HG03457 (cell line): Measurements from ENCODE around the gene LAMA5.

Experiments
- ATAC-seq: cut with Tn5 transposase; IDR thresholded peaks from one replicate; pipeline ENCODE4 v1.9.1; 2021; ENCODE audit warnings: moderate number of reproducible peaks; ENCODE audit not compliant: unreplicated experiment

LAMA5 gene, protein sequence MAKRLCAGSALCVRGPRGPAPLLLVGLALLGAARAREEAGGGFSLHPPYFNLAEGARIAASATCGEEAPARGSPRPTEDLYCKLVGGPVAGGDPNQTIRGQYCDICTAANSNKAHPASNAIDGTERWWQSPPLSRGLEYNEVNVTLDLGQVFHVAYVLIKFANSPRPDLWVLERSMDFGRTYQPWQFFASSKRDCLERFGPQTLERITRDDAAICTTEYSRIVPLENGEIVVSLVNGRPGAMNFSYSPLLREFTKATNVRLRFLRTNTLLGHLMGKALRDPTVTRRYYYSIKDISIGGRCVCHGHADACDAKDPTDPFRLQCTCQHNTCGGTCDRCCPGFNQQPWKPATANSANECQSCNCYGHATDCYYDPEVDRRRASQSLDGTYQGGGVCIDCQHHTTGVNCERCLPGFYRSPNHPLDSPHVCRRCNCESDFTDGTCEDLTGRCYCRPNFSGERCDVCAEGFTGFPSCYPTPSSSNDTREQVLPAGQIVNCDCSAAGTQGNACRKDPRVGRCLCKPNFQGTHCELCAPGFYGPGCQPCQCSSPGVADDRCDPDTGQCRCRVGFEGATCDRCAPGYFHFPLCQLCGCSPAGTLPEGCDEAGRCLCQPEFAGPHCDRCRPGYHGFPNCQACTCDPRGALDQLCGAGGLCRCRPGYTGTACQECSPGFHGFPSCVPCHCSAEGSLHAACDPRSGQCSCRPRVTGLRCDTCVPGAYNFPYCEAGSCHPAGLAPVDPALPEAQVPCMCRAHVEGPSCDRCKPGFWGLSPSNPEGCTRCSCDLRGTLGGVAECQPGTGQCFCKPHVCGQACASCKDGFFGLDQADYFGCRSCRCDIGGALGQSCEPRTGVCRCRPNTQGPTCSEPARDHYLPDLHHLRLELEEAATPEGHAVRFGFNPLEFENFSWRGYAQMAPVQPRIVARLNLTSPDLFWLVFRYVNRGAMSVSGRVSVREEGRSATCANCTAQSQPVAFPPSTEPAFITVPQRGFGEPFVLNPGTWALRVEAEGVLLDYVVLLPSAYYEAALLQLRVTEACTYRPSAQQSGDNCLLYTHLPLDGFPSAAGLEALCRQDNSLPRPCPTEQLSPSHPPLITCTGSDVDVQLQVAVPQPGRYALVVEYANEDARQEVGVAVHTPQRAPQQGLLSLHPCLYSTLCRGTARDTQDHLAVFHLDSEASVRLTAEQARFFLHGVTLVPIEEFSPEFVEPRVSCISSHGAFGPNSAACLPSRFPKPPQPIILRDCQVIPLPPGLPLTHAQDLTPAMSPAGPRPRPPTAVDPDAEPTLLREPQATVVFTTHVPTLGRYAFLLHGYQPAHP (N-terminal part only)

DNA sequence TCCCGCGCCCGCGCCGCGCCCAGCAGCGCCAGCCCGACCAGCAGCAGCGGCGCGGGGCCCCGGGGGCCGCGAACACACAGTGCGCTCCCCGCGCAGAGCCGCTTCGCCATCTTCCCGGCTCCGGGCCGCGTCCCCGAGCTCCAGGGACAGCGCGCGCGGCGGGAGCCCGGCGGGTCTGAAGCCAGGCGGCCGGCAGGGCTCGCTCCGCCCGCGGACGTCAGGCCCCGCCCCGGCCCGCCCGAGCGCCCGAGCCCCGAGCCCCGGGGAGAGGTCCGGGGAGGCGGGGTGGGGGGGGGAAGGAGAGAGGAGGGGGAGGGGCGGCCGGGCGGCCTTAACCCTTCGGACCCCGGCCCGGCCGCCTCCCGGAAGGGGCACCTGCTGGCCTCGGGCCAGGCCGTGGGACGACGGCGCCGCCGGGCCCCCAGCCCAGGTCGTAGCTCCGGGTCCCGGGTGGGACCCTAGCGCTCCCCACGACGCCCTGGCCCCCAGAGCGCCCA, at the start of gene LAMA5:
TSS of gene LAMA5 (minus strand) at position 177 of the 497 bp plus-strand sequence. CDS start at position 110, 67 bp downstream.
- ATAC-seq = no peak

DNA sequence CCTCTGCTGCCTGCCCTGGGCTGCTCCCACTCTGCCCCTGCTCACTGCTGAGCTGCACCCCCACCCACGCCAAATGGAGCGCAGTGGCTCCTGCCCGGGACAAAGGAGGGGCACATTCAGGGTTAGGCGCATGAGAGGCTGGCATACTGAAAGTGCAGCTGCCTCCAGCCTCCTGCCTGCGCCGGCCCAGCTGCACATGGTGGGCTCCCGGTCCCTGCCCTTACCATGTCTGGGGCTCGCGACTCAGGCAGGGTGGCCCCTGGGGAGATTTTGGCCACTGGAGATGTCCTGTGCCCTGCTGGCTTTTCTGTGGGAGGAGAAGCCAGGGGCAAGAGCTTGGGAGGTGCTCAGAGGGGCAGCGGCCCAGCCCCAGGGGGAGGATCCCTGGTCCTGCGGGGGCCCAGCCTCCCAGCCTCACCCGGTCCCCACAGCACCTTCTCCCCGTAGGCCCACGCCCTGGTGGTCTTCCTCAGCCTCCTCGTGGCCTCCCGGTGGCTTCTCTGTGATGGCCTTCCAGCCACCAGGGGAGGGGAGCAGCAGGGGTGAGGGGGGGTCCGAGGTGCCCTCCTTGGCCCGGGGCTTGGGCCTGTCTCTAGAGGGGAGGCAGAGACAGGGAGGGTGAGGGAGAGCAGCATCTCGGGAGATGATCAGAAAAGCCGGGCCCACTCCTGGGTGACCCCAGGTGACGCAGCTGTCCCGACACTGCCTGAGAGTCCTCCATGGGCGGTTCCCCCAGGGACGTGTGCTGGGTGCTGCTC, 48.4 kb upstream of the LAMA5 start:
- ATAC-seq = no peak

DNA sequence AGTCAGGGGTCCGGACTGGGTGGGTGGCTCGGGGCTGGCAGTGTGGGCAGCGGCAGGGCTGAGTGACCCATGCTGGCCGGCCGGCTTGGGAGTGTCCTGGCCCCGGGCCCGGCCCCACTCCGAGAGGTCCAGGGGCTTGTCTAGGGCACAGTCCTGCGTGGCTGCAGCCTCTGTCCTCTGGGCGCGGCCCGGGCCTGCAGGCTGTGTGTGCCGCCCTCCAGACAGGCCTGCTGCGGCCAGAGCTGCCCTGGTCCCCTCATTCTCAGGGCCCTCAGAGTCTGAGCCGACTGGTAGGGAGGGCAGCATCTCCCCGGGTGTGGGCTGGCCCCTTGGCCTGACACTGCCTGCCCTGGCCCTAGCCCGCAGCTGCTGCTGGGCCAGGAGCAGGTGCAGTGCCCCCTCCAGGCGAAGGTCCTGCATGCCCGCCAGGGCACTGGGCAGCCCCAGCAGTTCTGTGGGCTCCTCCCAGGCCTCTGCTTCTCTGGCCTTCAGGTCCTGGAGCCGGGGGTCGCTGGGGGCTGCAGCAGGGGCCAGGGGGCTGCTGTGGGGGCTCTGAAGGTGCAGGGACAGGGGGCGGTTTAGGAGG, 46.9 kb upstream of the LAMA5 start:
- ATAC-seq = no peak

DNA sequence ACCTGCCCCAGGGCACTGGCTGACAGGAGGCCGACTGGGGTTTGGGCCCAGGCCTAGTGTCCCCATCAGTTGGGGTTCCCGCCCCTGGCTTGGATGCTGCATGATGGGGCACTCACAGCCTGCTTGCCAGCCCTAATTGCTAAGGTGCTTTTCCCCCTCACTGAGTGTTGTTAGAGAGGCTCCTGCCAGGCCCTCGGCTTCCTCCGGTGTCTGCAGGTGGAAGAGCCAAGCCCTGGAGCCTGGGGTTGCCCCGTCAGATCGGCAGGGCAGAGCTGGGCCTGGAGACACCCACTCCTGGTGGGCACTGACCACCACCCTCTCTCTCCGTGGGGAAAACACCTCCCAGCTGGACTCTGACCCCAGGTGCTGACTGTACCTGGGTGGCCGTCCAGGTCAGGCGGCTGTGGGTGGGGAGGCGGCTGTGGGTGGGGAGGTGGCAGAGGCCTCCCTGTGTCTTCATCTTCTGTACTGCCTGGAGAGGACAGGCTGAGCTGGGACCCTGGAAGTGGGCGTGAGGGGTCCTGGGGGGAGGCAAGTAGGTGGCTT, 46.0 kb upstream of the LAMA5 start:
- ATAC-seq = no peak

DNA sequence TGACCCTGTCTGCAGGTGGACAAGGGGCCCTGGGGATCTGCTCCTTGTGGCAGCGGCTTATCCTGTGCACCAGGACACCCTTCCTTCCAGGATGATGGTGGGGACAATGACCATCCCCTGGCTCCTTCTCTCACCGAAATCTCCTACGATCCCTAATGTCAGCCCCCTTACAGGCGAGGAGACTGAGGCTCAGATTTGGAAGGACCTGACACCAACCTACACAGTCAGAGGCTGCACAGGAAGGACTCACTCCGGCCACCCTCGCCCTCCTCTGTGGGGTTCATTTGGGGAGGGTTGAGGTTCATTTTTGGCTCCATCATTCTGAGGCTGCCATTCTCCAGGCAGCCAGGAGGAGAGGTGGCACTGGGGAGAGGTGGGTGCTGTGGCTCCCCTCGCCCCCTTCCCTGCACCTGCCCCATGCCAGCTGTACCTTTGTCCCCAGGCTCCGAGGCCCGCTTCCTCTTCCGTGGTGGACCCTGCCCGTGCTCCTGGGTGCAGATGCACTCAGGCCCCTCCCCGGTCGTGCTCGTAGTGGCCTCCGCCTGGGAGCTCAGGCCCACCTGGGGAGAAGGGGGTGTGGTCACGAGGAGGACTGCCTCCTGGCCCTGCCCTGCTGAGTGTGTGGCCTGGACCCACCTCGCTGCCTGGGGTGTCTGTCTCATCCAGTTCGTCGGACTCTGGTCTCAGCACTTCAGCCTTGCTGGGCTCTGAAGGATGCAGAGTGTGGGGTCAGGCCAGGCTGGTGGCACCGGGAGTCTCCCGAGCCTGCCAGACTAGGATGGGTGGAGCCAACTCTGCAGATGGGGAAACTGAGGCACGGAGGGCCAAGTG, 45.3 kb upstream of the LAMA5 start:
- ATAC-seq = no peak

DNA sequence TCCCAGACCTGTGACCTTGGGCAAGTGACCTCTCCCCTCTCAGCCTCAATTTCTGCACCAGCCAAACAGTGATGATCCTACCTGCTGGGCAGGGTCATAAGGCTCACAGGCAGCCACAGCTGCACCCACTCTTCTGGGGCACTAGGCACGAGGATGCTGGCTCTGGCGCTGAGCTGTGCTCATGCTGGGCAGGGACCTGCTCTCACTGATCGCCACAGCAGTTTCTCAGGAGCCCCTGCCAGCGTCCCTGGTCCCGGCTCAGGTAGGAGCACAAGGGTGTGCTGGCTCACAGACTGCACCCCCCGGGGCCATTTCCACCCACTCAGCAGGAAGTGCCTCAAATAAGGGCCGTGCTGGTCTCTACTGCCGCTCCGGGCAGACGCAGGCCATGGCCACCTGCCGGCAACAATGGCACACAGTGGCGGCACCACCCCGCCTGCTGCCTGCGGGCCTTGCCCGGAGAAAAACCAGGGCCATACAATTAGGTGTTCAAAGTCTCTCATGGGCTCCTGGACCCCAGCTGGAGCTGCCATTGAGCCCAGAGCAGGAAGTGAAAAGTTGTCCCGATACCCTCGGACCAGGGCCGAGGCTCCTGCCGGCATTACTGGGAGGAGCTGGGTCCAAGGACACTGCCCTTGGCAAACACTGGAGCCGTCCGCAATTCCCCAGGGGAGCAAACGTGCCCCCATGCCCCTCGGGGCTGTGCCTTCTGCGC, 44.5 kb upstream of the LAMA5 start:
- ATAC-seq = no peak

DNA sequence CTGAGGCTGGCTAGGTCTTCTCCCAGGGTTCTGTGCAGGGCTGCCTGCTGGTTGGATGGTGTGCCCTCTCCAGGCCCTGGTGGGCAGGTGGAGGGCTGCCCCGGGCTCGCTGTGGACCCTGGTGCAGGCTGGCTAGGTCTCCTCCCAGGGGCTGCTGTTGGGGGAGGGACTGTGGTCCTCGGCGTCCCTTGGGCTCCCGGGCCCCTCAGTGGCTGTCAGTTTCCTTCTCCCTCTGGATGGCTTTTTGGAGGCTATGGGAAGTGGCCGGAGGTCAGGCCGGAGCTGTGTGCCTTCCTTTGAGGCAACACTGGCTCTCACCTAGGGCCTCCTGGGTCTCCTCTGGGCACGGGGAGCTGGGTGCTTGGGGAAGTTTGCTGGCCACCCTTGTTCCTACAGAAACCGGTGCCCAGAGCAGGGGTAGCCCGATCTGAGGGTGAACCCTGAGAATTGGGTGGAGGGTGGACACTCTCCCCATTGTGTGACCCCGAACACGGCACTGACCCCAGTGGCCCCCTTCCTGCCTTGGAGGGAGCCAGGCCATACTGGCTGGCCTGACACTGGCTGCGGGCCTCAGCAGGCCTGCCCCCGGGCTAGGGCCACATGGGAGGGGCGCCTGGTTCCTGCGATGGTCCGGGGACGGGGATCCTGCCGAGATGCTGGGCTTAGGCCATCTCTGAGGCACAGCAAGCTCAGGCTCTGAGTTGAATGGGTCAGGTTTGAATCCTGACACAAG, 43.8 kb upstream of the LAMA5 start:
- ATAC-seq = no peak

DNA sequence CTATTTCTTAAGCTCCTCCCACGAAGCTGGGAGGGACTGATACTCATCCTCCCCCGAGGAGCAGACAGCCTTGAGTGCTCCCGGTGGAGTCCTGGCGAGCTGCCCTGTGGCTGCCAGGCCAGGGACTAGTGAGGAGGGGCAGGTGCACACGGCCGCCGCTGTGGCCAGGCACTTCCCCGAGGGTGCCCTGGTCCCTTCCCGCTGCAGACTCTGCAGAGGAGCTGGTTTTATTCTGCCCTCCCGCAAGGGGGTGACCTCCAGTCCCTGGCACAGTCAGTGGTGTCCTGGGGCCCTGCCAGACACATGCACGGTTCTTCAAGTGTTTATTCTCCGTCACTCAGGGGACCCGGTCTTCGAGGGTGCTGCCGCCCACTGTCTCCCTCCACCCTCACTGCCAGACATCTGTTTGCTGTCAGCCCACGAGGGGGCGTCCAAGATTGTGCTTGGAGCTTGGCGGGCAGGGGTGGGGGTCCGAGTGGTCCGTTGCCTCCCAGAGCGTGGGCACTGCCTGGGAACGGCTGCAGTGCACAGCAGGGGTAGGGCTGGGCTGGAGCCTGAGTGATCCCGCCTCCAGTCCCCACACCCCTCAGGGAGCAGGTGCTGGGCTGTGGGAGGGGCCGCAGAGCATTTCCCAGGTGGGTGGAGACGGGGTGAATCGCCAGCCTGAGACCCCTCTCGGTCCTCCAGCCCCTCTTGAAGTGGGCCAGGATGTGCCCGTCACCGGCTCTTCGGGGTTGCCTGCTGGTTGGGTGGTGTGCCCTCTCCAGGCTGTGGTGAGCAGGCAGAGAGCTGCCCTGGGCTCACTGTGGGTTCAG, 43.0 kb upstream of the LAMA5 start:
- no peak for ATAC-seq

DNA sequence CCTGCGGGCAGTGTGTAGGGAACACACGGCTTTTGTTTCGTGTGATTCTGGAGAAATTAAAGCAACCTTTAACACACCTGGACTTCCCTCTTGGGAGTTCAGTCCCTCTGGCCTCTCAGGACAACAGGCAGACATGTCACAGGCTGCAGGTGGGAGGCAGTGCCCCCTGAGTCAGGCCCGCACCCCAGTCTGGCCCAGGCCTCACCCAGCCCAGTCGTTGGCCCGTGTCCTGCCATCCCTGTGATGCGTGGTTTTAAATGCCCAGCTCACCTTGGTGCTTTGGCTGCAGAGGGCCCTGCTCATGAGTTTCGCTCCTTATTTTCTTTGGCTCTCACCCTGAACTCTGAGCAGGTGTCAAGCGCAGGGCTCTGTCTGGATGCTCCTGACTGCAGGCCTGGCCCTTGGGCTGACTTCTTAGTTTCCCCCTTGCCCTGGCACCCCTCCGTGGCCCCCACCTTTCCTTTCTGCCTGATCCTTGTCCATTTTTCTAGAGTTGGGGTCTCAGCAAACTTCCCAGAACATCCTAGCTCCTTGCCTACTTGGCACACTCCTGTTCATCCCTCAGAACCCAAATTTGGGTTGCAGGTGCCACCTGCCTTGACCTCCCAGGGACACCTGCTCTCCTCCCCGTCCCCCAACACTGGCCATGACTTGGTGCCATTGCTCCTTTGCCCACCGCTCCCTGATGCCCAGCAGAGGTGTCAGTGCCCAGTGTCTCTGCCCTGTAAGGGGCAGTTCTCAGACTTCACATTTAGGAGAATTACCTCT, 42.2 kb upstream of the LAMA5 start:
- no peak for ATAC-seq

DNA sequence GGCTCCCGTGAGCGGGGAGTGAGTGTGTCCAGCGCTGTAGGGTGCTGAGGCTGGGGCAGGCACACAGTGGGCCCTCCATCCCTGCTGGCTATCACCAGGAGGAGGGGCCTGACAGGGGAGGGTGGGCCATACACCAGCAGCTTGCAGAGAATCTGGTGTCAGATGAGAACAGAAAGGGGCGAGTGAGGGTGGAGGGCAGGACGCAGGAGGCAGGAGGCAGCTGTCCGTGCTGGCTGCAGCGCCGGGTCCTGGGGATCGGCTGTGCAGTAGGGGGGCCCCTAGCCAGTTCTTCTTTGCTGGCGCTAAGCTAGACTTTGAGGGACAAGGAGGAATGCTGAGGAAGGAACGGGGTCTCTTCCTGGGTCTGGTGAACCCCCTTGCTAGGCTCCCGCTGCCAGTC, 41.5 kb upstream of the LAMA5 start:
- no peak for ATAC-seq

DNA sequence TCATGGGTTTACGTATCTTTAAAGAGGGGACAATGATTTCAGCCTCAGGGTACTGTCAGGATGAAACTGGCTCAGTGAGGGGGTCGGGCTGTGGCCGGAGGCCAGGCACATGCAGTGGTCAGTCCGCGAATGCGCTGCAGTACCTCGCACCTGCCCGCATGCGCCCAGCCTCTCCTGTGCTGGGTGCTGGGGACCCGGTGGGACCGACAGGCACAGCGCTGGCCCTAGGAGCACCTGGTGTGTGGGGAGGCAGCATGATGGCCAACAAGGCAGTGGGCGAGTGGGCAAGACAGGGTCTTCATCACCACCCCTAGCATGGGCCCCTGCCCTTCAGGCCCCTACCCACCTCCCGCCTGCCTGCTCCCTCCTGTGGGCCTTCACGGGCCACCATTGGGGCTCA, 40.9 kb upstream of the LAMA5 start:
- no peak for ATAC-seq

DNA sequence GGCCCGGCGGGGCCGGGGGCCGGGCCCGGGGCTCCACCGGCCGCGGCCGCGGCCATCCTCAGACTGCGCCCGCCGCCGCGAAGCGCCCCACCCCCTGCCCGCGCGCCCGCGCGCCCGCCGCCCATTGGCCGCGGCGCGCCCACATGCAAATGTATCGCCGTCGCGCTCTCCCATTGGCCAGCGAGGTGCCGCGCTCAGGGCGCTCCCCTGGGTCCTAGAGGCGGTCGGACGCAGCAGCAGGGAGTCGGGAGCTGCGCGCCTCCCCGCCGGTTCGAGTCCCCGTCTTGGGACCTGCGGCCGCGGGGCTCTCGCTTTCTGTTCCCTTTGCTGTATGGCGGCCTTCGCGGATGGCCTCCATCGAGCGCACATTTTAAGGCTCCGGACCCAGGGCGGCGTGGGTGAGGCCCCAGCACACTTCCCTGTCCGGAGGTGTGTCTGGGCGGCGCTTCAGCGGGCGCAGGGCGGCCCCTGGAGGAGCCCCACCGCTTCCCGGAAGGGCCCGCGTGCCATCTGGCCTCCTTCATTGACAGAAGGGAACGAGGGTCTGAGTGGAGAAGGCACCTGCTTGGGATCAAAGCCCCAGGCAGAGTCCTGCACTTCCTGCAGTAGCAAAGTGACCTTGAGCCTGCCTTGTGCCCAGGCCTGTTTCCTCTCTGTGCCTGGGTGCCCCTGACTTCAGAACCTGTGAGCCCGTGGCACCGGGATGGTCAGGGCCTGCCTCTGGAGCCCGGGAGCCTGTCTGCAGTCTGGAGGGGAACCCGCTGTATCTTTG, 40.3 kb upstream of the LAMA5 start, which contains the start of gene CABLES2:
TSS of gene CABLES2 (minus strand) at position 65 of the 772 bp plus-strand sequence. CDS start at position 56, 9 bp downstream.
- peak; percentile 81 for ATAC-seq

DNA sequence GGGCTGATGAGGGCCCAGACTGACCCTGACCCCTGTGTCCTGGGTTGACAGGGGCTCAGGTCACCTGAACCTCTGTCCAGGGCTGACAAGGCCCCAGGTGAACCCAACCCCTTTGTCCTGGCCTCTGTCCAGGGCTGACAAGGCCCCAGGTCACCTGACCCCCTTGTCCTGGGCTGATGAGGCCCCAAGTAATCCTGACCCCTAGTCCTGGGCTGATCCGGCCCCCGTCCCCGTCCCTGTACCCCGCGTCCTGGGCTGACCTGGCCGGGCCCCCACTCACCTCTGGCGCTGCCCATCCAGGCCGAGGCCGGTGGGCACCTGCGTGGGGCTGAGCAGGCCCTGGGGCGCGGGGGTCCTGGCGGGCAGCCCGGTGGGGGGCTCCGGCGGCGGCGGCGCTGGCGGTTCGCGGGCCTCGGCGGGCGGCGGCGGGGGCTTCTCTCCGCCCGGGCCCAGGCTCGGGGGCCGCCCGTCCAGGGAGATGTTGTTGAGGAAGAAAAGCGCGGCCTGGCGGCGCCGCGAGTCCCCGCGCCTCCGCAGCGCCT, 39.6 kb upstream of the LAMA5 start:
- no peak for ATAC-seq

DNA sequence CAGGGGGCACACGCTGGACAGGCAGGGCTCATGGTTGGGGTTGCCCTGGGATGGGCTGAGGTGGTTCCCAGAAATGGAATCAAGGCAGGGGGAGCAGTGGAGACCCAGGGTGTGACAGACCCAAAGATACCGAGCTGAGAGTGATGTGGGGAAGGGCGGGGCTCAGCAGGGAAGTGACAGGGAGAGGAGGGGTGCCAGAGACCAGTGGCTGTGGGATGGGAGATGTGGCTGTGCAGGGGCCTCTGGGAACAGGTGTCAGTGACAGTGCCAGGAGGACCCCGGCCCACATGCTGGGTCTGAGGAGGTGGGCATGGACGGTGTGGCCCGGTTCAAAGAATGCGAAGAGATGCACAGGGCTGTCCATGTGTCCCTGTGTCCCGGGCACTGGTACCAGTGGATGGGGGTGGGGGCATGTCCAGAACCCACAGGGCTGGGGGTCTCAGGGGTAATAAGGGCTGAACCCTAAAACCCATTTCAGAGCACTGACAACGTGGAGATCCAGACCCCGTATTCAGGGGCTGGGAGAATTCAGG, 38.9 kb upstream of the LAMA5 start:
- no peak for ATAC-seq
